SK-MEL-5 (cell line): ENCODE data around the gene SLC7A10. TPM values are rescaled to one million over a fixed set of nuclear protein-coding genes. Genes with fewer than 3 reads are reported as not detected.

Experiments
- DNase-seq: peaks from one replicate; pipeline ENCODE4 v3.0.0-alpha.2; 2016; ENCODE audit warnings: low read depth, low spot score
- in situ Hi-C: cut with HindIII; loops from 2 replicates; pipeline ENCODE4 v1.10.0; 2016; ENCODE audit warnings: low sequenced_read_pairs, high pct_unique_total_duplicates, low pct_unique_long_range_greater_than_20kb
- total RNA-seq: library from RNA; depleted of rRNA; stranded (reverse); fragments of >200 nt; shearing (Covaris generic); gene quantifications from 2 replicates; pipeline ENCODE4 v1.2.3, GENCODE V29; 2014

The SLC7A10 gene
- total RNA-seq, 1 experiment from 2014 or later = not detected

DNA sequence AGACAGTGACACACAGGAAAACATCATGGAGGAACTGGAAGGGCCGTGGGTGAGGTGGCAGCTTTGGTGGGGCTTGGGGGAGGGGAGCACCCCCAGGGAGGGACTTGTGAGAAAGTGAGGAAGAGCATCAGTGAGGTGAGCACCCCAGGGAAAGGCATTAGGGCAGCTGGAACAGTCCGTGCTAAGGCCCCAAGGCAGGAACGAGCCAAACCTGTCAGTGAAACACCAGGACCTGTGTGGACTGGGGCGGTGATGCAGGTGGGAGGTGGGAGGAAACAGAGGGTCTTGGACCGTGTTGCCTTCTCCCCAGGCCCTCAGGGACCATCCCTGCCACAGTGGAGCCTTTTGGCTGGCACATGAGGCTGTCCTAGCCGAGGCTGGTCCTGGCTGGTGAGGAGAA, 17.3 kb upstream of the SLC7A10 start:
- no peak for DNase-seq
- in situ Hi-C loops = no loop called here

DNA sequence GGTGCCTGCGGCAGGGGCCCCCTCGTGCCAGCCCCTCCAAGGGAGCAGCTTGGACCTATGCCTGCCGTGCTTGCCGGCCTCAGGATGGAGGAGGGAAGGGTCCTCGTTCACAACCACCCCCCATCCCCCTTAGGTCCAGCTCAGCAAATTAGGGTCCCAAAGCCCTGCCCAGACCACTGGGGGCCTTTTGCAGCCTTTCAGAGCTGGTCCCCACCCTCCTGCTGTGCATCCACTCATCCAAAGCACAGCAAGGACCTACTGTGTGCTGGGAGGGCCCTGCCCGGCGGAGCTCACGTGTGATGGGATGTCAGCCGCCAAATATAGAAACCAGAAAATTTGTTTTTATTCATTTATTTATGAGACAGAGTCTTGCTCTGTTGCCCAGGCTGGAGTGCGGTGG, 16.5 kb upstream of the SLC7A10 start:
- DNase-seq = no peak
- in situ Hi-C loops = no loop called here

DNA sequence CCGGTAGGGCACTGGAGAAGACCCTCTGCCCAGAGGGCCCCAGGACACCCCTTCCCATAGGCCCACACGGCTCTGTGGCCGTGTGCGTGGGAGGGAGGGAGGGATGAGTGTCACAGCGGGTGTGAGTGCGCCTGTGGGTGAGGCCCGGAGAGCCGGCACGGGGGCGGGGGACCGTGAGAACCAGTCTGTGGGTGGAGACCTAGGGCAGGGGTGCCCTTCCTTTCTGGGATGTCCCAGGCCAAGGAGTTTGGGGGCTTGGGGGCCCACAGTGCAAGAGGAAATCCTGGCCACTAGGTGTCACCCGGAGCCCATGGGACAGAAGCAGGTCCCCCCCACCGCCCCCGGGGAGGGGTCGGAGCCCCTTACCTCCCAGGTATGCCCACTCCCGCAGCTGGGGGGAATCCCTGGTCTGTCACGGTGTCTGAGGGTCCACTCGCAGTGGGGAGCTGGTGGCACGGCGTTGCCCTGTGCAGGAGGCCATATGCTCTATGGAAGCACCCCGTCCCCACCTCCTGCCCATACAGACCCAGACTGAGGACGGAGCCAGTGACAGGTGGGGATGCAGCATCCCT, 16.0 kb upstream of the SLC7A10 start:
- in situ Hi-C loops = no loop called here
- peak; percentile 26 for DNase-seq

DNA sequence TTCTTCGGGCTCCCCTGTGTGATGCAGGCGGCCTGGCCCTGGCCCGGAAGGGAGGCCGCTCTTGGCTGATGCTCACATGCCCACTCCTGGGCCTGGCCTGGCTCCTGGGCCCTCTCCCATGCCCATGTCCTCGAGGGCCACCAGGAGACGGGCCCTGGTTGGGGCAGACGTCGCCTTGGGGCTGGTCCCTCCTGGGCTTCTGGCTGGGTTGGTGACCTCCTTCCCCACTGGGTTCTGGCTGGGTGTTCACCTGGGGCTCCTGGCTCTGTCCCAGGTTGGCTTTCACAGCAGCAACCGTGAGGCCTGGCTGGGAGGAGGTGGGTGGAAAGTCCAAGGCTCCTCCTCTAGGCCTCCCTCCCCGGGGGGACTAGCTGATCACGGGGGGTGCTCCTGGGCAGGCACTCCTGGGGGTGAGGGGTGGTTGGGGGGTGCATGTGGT, 15.5 kb upstream of the SLC7A10 start:
- no peak for DNase-seq
- in situ Hi-C loops = no loop called here

DNA sequence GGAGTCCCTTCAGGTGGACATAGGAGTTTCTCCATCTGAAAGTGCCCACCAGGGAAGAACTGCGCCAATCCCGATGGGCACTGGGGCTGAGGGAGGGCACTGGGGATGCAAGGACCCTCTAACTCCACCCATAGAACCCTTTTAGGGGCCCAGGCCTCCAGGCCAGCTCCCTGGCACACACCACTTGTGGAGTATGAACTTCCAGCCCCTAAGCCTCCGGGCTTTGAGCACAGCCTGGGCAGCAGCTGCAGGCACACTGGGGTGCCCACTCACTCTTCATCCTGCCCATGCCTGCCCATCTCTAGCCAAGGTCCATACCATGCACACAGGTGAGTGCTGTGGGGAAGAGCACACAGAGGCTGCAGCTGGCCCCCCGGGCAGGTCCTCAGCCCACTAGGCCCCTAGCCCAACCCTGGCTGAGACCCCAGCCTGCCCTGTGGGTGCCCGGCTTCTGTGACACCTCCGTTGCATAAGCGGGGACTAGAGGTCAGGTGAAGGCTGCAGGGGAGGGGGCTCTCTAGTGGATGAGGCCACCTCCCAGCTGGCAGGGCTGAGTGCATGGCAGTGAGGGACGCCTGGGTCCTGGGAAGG, 14.6 kb upstream of the SLC7A10 start:
- in situ Hi-C loops = no loop called here

DNA sequence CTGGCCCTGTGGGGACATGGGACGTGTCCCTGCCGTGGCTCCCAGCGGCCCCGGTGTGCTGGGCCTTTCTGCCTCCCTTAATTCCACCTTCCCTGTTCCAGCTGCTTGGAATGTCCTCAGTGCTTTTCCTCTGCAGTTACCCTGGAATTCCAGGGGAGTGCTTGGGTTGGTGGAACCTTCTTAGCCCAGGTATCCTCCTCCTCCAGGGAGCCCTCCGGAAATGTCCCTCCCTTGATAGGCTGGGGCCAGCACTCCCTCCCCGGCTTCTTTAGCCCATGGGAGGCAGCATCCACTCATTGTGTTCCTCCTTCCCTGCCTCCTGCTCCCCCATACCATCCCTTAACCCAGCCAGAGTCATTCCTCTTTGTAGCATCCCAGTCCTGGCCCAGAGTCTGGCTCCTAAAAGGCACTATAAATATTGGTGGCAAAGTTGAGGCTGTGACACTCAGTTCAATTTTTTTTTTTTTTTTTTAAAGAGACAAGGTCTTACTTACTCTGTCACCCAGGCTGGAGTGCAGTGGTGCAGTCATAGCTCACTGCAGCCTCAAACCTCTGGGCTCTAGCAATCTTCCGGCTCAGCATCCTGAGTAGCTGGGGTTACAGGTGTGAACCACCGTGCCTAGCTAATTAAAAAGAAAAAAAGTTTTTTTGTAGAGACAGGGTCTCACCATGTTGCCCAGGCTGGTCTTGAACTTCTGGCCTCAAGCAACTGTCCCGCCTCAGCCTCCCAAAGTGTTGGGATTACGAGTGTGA, 13.7 kb upstream of the SLC7A10 start:
- no peak for DNase-seq
- in situ Hi-C loops = no loop called here

More for the DNA sequence above, 14.6 kb upstream of the SLC7A10 start:
- no peak for DNase-seq

DNA sequence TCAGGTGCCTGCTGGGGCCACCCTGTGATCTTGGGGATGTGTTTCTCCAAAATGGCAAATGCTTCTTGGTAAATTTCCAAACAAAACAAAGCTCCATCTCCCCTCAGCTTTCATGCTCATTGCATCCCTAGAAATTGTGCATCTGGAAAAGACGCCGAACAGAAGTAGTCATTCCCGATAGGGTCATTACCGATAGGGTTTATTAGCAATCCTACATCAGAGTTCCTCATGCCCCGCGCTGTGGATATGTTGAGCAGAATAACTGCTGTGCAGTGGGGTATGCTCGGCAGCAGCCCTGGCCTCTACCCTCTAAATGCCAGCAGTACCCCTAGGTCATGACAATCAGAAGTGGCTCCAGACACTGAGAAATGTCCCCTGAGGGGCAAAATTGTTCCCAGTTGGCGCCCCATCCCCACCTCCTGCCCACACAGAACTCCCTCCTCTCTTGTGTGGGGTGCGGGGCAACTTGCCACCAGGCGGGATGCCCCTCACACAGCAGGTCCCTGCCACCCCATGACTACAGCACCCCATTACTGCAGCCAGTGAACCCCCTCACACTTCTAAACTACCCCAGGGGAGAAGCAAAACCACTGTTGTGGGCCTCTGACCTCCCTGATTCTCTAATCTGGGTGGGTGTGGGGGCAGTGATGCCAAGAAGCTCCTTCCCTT, 13.0 kb upstream of the SLC7A10 start:
- in situ Hi-C loops = no loop called here

DNA sequence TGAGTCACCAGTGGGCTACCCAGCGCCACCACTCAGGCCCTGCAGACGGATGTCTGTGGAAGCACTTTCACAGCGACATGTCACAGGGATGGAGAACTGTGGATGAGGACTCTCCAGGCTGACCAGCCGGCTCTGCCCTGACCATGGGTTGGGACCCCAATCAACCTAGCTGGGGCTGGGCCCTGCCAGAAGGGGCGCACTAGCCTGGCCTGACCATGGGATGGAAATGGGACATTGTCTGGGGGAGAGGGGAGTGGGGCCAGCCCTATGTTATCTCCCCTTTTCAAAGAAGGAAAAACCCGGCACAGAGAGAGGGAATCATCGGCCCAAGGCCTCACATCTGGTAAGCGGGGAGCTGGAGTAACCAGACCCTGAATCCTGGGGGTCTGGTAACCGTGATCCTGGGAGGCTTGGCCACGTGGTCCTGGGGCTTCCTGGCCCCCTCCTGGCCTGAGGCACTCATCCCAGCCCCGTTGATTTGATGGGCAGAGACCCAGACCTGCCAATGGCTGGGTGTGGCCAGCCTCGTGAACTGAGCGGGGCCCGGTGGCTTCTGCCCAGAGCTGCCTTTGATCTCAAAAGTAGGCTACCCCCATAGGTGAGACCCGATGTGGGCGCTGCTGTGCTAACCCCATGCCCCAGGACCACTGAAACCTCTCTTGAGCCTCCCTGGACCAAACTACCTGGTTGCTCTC, 11.2 kb upstream of the SLC7A10 start:
- in situ Hi-C loops = no loop called here

More for the DNA sequence above, 13.0 kb upstream of the SLC7A10 start:
- no peak for DNase-seq

DNA sequence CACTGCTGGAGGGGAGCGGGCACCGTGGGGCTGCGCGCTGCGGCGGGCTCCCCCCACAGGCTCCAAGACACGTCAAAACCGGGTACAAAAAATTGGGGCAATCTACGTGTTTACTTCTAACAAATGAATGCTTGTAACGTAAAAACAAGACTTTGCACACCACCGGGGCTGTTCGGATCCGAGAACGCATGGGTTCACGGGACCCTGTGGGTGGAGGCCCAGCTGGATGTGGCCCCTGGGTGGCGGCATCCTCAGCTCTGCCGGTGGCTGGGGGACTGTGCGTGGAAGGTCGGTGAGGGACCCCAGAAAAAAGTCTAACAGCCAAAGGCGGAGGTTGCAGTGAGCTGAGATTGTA, 10.3 kb upstream of the SLC7A10 start:
- in situ Hi-C loops = no loop called here
- DNase-seq = no peak

More for the DNA sequence above, 11.2 kb upstream of the SLC7A10 start:
- no peak for DNase-seq

DNA sequence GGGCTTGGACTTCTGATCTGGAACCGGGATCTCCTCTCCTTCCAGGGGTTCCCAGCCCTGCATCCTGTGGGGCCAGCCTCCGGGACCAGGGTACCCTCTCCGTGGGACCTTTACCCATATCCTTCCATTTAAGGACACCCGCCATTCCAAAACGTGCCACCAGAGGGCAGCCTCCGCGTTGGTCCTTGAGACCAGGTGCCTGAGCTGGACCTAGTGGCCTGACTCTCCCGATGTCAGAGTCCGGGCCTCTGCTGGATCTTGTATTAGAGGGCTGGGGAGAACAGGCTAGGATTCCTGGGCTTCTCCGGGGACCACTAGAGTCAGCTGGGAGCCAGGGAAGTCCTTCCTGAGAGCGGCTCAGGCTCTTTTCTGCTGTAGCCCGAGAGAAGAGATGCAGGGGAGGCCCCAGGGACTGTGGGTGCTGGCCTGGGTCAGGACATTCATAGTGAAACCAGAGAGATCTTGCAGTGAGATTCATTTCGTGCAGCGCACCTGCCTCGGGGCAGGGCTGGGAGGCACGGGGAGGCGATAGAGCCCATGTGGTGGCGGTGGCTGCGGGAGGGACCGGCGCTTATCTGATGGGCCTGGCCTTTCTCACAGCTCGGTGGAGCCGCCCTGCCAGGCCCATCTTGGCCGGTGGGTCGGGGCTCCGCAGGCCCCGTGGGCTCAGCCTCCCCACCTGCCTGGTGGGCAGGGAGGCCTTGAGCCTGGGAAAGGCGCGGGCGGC, 9.8 kb upstream of the SLC7A10 start:
- peak; percentile 67 for DNase-seq
- in situ Hi-C loops = no loop called here

DNA sequence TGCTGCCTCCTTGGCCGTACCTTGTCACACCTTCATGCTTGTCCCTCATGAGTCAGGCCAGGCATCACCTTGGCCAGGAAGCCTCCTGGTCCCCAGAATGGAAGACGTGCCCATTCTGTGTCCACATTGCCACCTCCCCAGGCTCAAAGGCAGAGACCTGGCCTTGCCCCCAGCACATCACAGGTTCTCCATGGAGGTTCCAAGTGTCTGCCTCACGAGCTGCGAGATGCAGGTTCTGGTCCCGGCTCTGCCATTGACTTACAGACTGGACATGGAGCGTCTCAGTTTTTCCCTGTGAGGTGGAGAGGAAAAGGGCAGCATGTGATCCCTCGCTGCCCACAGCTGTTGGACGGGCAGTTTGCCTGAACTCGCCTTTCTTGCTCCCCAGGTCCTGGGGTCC, 9.1 kb upstream of the SLC7A10 start:
- no peak for DNase-seq

DNA sequence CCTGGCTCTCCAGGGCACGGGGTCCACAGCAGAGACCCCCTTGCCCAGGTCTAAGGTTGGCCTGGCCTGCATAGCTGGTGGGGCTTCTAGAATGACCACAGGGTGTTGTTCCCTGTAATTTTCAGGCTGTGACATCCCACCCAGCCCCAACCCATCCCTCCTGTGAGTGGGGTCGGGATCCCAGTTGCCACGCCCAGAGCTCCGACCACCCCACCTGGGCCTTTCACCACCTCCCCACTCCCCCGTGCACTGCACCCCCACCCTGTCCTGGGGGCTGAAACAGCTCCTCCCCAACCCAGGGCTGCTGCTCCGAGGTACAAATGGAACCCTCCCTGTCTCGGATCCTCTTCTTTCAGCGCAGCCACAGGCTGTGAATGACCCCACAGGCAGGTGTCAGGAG, 8.4 kb upstream of the SLC7A10 start:
- in situ Hi-C loops = no loop called here
- DNase-seq = no peak

More for the DNA sequence above, 9.1 kb upstream of the SLC7A10 start:
- in situ Hi-C loops = no loop called here

DNA sequence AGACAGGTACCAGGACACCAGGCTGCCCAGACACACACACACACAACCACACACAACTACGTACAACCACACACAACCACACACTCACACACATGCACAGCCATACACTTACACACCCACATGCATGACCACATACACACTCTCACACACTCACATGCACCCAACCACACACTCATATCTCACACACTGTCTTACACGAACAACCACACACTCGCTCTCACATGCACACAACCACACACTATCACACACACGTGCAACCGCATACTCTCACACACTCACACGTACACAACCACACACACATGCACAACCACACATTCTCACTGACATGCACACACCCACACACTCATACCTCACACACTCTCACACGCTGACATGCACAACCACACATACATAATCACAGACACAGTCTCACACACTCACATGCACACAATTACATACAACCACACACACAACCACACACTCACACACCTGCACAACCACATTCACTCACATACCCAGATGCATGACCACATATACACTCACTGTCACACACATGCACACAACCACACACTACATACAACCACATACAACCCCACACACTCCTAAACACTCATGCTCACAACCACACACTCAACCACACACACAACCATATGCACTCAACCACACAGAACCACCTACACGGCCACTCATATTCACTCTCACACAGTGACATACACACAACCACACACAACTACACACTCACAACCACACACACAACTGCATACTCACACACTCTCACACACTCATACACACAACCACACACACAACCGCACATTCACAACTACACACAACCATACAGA, 7.6 kb upstream of the SLC7A10 start:
- in situ Hi-C loops = no loop called here

DNA sequence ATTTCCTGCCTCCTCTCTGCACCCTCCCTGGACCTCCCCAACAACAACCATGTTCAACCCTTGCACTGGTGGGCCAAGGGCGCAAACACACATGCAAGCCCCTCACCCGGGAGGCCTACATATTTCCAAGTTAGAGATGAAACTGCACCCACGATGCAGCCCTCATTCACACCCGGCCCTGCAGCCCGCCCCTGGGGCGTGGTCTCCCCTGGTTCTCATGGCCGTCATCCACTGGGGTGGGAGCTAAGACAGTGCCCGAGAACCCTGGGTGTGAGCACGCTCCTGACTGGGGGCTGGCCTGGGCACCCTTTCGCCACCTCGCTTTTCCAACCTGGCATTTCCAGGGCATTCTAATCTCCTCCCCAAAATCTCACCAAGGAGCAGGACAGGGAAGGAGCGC, 7.0 kb upstream of the SLC7A10 start:
- DNase-seq = no peak
- in situ Hi-C loops = no loop called here

More for the DNA sequence above, 7.6 kb upstream of the SLC7A10 start:
- DNase-seq = no peak

DNA sequence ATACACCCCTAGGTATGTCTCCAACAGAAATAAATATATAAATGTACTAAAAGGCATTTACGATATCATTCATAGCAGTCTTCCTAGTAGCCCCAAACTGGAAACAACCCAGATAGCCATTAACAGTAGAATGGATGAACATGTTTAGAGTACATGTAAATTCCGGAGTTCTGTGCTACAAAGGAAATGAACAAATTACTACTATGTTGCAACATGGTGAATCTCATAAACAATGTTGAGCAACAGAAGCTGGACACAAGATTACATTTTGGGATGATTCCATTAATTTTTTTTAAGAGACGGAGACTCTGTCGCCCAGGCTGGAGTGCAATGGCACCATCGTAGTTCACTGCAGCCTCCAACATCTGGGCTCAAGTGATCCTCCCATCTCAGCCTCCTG, 5.9 kb upstream of the SLC7A10 start:
- in situ Hi-C loops = no loop called here
- no peak for DNase-seq

DNA sequence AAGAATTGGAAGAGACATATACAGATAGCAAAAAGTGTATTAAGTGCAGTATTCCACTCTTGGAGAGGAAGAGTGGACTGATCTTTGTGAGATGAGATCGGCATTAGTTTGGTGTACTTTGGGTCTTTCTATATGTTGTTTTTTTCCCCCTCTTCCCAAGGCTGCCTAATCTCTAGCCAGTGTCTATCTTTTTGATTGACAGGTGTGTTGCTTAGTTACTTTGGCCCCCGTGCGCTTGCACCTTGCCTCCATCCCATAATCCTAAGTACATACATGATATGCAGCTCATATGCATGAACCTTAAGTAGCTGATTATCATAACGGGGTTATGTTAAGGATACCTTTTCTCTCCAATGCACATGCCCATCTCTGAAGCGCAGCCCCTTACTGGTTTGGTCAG, 4.3 kb upstream of the SLC7A10 start:
- no peak for DNase-seq
- in situ Hi-C loops = no loop called here
